Uterus (tissue), 4 donors: ENCODE data around the gene EIF1AD. TPM values are rescaled to one million over a fixed set of nuclear protein-coding genes. Genes with fewer than 3 reads are reported as not detected.

Experiments used
- DNase-seq, 2 donors: peaks; one replicate each; pipeline ENCODE4 v3.0.0-alpha.2; 2019 to 2020
- H3K27ac ChIP-seq, 2 donors: fragments of 200-600 bp; sonication (generic); 1 replicate in 1 of 2; 2 replicates in 1 of 2; pipeline ENCODE4 v1.5.1; 2016 to 2018
- H3K27me3 ChIP-seq, 2 donors: fragments of 200-600 bp; sonication (generic); one replicate each; pipeline ENCODE4 v1.5.1; 2018 to 2019; ENCODE audit warnings: control low read depth in 1 of 2
- H3K36me3 ChIP-seq, 2 donors: fragments of 200-600 bp; sonication (generic); one replicate each; pipeline ENCODE4 v1.5.1; 2019; ENCODE audit warnings: control low read depth in 1 of 2
- H3K4me1 ChIP-seq, 2 donors: fragments of 200-600 bp; sonication (generic); one replicate each; pipeline ENCODE4 v1.5.1; 2018 to 2019; ENCODE audit warnings: control low read depth in 1 of 2
- H3K4me3 ChIP-seq, 2 donors: fragments of 200-600 bp; sonication (generic); 1 replicate in 1 of 2; 2 replicates in 1 of 2; pipeline ENCODE4 v1.5.1; 2018 to 2019; ENCODE audit warnings: mild to moderate bottlenecking in 1 of 2
- H3K9me3 ChIP-seq, 2 donors: fragments of 200-600 bp; sonication (generic); one replicate each; pipeline ENCODE4 v1.5.1; 2019; ENCODE audit warnings: control low read depth in 1 of 2
- POLR2A ChIP-seq, 2 donors: fragments of 450-650 bp; IDR thresholded peaks; one replicate each; pipeline ENCODE4 v1.6.1; 2016; ENCODE audit warnings: antibody characterized with exemption in 2 of 2, mild to moderate bottlenecking in 1 of 2, moderate library complexity in 1 of 2
- intact Hi-C: fragments of 100-400 bp; cut with DNase I; formaldehyde crosslinking; loops from one replicate; pipeline ENCODE4 v1.15.1; 2023; ENCODE audit warnings: low total_unique reads
- total RNA-seq, 4 donors: library from RNA; depleted of rRNA in 3 of 4; stranded (reverse); fragments of >200 nt in 3 of 4; gene quantifications; one replicate each; pipeline versions ENCODE4 v1.1.0 to v1.2.4, GENCODE V29; 2014 to 2023
- TF ChIP-seq, protein P1 (sequence below), 4 experiments: fragments of 200-600 bp in 2 of 4; fragments of 450-650 bp in 2 of 4; sonication (generic) in 2 of 4; IDR thresholded peaks; one replicate each; pipeline ENCODE4 v1.5.1; 2016 to 2019; ENCODE audit warnings: antibody characterized with exemption in 4 of 4, mild to moderate bottlenecking in 2 of 4, moderate library complexity in 1 of 4
- donor health status: DM: yes; HTN: yes; CAD: no.

The EIF1AD gene
- total RNA-seq, 4 donors from 2014 or later = 15.6 to 38.2 (median 33.1) TPM

DNA sequence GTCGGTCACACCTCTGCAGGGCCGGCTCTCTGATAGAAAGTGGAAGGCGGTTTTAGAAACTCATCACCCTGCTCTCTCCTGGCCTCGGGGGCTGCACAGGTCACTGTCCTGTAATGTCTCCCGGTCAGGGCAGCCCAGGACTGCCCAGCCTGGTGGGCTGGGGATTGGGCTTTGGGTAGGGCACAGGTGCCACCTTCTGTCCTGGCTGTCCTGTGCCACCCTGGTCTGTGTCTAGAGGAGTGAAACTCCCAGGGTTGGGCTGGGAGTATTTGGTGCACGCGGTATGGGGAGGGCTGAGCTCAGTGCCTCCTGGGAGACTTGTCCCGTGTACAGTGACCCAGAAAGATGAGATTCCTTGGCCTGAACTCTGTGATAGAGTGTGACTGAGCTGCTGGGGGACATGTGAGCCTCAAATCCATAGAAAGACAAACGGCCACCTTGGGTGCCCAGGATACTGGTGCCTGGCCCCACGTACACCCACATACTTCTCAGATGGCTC is 22.6 kb downstream of the EIF1AD start:
- Histone ChIP-seq H3K27ac (no peak overlapping the region), H3K4me1 (no peaks in the 10 kb centered on the region), H3K9me3 (no peaks in the 10 kb centered on the region), H3K27me3 (no peaks in the 10 kb centered on the region), H3K36me3 (no peaks in the 10 kb centered on the region), H3K4me3 (no peak overlapping the region)
- intact Hi-C loops = no loop called here
- DNase-seq = no peak
- TF ChIP-seq, protein P1, sequence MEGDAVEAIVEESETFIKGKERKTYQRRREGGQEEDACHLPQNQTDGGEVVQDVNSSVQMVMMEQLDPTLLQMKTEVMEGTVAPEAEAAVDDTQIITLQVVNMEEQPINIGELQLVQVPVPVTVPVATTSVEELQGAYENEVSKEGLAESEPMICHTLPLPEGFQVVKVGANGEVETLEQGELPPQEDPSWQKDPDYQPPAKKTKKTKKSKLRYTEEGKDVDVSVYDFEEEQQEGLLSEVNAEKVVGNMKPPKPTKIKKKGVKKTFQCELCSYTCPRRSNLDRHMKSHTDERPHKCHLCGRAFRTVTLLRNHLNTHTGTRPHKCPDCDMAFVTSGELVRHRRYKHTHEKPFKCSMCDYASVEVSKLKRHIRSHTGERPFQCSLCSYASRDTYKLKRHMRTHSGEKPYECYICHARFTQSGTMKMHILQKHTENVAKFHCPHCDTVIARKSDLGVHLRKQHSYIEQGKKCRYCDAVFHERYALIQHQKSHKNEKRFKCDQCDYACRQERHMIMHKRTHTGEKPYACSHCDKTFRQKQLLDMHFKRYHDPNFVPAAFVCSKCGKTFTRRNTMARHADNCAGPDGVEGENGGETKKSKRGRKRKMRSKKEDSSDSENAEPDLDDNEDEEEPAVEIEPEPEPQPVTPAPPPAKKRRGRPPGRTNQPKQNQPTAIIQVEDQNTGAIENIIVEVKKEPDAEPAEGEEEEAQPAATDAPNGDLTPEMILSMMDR (IDR thresholded peaks at IDR 0.05) = no peak
- TF ChIP-seq POLR2A (IDR thresholded peaks at IDR 0.05) = no peak

DNA sequence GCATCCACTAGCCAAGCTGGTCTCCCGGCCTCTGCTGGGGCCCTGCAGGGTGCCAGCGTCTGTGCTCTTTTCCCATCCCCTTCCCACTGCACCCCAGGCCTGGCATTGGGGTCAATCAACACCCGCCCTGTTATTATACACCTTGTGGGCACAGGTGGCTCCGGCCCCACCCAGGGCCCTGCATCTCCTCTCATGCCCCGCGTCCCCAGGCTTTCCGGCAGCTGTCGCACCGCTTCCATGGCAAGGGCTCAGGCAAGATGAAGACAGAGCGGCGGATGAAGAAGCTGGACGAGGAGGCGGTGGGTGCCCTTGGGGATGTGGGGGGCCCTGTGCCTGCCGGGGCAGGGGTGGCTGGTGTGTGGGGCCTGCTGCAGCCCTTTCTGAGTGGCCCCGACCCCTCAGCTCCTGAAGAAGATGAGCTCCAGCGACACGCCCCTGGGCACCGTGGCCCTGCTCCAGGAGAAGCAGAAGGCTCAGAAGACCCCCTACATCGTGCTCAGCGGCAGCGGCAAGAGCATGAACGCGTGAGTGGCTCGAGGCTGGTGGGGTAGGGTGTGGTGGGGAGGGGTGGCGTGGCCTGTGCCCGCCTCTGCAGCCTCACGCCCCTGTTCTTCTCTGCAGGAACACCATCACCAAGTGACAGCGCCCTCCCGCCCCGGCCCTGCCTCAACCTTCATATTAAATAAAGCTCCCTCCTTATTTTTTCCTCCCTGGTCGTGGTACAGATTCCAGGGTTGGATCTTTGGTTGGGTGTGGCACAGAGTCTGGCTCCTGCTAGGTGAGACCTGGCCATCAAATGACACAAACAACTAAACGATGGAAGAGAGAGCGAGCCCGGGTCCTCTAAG is 23.3 kb downstream of the EIF1AD start:
- no peaks in the 10 kb centered on the region for H3K36me3 ChIP-seq
- H3K27me3 ChIP-seq = no peaks in the 10 kb centered on the region
- no peaks in the 10 kb centered on the region for H3K4me1 ChIP-seq
- no peak for DNase-seq
- intact Hi-C loops = no loop called here
- no peak overlapping the region for H3K4me3 ChIP-seq
- H3K27ac ChIP-seq = no peak overlapping the region
- TF ChIP-seq, protein P1 (IDR thresholded peaks at IDR 0.05) = no peak
- no peak for TF ChIP-seq POLR2A (IDR thresholded peaks at IDR 0.05)
- no peaks in the 10 kb centered on the region for H3K9me3 ChIP-seq

DNA sequence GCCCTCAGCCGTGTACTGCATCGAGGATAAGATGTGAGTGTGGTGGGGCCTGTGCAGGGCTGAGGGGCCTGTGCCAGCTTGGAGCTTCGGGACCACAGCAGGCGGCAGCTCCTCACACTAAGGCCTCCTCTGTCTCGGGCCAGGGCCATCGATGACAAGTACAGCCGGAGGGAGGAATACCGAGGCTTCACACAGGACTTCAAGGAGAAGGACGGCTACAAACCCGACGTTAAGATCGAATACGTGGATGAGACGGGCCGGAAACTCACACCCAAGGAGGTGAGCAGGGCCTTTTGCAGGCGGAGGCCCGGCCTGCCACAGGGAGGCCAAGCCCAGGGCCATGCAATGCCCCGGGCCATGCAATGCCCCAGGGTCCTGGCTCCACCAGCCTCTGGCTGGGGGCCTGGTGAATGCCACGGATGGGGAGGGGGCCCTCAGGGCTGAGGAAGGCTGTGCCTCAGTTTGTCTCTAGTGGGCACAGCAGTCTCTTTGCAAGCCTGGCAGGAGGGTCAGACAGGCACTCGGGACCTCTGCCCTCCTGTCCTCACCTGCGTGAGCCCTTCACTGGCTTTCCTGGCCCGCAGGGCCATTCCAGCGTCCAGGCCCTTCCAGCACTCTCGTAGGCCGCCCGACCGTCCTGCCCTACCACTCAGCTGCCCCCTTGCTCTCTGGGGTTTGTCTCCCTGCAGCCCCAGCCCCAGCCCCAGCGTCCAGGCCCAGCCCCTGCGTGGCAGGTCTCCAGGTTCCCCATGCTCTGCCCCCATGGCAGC is 24.2 kb downstream of the EIF1AD start:
- DNase-seq = no peak
- no peaks in the 10 kb centered on the region for H3K36me3 ChIP-seq
- TF ChIP-seq POLR2A (IDR thresholded peaks at IDR 0.05) = no peak
- TF ChIP-seq, protein P1 (IDR thresholded peaks at IDR 0.05) = no peak

DNA sequence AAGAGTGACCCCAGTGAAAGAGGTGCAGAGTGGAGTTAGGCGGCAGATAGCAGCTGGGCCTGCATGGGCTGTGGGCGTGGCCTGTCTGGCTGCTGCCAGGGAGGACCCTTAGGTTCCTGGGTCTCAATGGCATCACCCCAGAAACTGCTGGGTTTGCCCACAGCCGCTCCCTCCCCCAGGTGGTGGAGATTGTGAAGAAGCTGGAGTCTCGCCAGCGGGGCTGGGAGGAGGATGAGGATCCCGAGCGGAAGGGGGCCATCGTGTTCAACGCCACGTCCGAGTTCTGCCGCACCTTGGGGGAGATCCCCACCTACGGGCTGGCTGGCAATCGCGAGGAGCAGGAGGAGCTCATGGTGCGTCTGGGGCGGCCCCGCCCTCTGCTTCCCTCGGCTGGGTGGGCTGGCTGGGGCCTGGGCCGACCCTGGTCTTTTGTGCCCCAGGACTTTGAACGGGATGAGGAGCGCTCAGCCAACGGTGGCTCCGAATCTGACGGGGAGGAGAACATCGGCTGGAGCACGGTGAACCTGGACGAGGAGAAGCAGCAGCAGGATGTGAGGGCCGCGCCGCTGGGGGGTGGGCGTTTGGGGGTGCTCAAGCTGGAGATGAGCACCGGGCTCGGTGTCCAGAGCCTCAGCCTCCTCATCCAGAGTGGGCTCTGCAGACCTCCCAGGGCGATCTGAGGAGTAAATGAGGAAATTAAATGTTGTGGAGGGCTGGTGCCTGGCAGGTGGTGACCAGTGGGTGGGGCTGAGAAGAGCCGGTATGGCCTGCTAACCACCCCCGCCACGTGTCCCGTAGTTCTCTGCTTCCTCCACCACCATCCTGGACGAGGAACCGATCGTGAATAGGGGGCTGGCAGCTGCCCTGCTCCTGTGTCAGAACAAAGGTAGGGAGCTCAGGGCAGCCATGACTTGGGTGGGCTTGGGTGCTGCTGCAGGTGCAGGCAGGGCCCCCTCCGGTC is 25.5 kb downstream of the EIF1AD start:
- intact Hi-C loops = no loop called here
- no peaks in the 10 kb centered on the region for H3K27me3 ChIP-seq
- TF ChIP-seq, protein P1 (IDR thresholded peaks at IDR 0.05) = no peak
- TF ChIP-seq POLR2A (IDR thresholded peaks at IDR 0.05) = no peak
- H3K9me3 ChIP-seq = no peaks in the 10 kb centered on the region
- DNase-seq = no peak
- no peaks in the 10 kb centered on the region for H3K36me3 ChIP-seq
- H3K4me1 ChIP-seq = no peaks in the 10 kb centered on the region
- H3K4me3 ChIP-seq = no peak overlapping the region
- no peak overlapping the region for H3K27ac ChIP-seq

More for the DNA sequence above, 24.2 kb downstream of the EIF1AD start:
- no peak overlapping the region for H3K4me3 ChIP-seq
- no peaks in the 10 kb centered on the region for H3K27me3 ChIP-seq
- no peak overlapping the region for H3K27ac ChIP-seq
- H3K4me1 ChIP-seq = no peaks in the 10 kb centered on the region
- no peaks in the 10 kb centered on the region for H3K9me3 ChIP-seq
- intact Hi-C loops = no loop called here
